Measurements from ENCODE around the gene ABHD16B. TPM values are rescaled to one million over a fixed set of nuclear protein-coding genes. Genes with fewer than 3 reads are reported as not detected.
"Not testable (repeated sequence)": the region's sequence is repeated elsewhere in the genome, so short reads cannot be mapped to it uniquely, and the experiment has no call there.

ABHD16B gene
- polyA plus RNA-seq, 1 donor = not detected

- no peak for DNase-seq
Measured at GRCh38 chr20:63855363-63856097, 5.8 kb upstream of the ABHD16B start.

- no peak for DNase-seq
Measured at GRCh38 chr20:63856098-63856511, 5.2 kb upstream of the ABHD16B start.

GRCh38 chr20:63857764-63858392 lies 3.4 kb upstream of the ABHD16B start:
- DNase-seq = peak; percentile 55

GRCh38 chr20:63858393-63859165 lies 2.7 kb upstream of the ABHD16B start:
- DNase-seq = peak; percentile 49

GRCh38 chr20:63859166-63859699 lies 2.1 kb upstream of the ABHD16B start:
- DNase-seq = no peak

- no peak for DNase-seq
Measured at GRCh38 chr20:63860325-63861051, 810 bp upstream of the ABHD16B start.

- DNase-seq = no peak
Measured at GRCh38 chr20:63861981-63862901, 943 bp downstream of the ABHD16B start.

- no peak for DNase-seq
Measured at GRCh38 chr20:63863021-63863797, 1.9 kb downstream of the ABHD16B start.

- DNase-seq = peak; percentile 86
Measured at GRCh38 chr20:63863798-63864544, 2.7 kb downstream of the ABHD16B start.

GRCh38 chr20:63864545-63864977 lies 3.3 kb downstream of the ABHD16B start:
- DNase-seq = no peak

- peak; percentile 97 for DNase-seq
Measured at GRCh38 chr20:63864978-63865640, 3.8 kb downstream of the ABHD16B start, which contains the start of gene TPD52L2. TPD52L2 (plus strand) TSS chr20:63865270; CDS start chr20:63865366, 96 bp downstream.

GRCh38 chr20:63867042-63867441 lies 5.7 kb downstream of the ABHD16B start:
- not testable (repeated sequence) for DNase-seq

- no peak for DNase-seq
Measured at GRCh38 chr20:63868264-63868663, 7.0 kb downstream of the ABHD16B start.

- peak; percentile 45 for DNase-seq
Measured at GRCh38 chr20:63873477-63873971, 12.2 kb downstream of the ABHD16B start.

- not testable (repeated sequence) for DNase-seq
Measured at GRCh38 chr20:63874241-63874640, 12.9 kb downstream of the ABHD16B start.

GRCh38 chr20:63876489-63877036 lies 15.3 kb downstream of the ABHD16B start:
- DNase-seq = no peak

- DNase-seq = no peak
Measured at GRCh38 chr20:63877755-63878470, 16.6 kb downstream of the ABHD16B start.

Measured in hindlimb muscle (tissue), 1 donor.